Rectal smooth muscle tissue (tissue), 1 donor: ENCODE results near the gene SGMS1.

Source experiments
- H3K27ac ChIP-seq: one replicate; pipeline ENCODE4 v1.7.0; 2013; ENCODE audit warnings: low read depth, low read length, inconsistent platforms
- H3K27me3 ChIP-seq: one replicate; pipeline ENCODE4 v1.7.0; 2013; ENCODE audit warnings: low read length; ENCODE audit not compliant: control insufficient read depth, insufficient read depth
- H3K36me3 ChIP-seq: one replicate; pipeline ENCODE4 v1.7.0; 2013; ENCODE audit warnings: low read length; ENCODE audit not compliant: control insufficient read depth, insufficient read depth
- H3K4me1 ChIP-seq: one replicate; pipeline ENCODE4 v1.7.0; 2013; ENCODE audit warnings: low read length; ENCODE audit not compliant: control insufficient read depth, insufficient read depth
- H3K4me3 ChIP-seq: one replicate; pipeline ENCODE4 v1.7.0; 2013; ENCODE audit warnings: low read length
- H3K9ac ChIP-seq: one replicate; pipeline ENCODE4 v1.7.0; 2013; ENCODE audit warnings: low read length

Gene SGMS1

DNA sequence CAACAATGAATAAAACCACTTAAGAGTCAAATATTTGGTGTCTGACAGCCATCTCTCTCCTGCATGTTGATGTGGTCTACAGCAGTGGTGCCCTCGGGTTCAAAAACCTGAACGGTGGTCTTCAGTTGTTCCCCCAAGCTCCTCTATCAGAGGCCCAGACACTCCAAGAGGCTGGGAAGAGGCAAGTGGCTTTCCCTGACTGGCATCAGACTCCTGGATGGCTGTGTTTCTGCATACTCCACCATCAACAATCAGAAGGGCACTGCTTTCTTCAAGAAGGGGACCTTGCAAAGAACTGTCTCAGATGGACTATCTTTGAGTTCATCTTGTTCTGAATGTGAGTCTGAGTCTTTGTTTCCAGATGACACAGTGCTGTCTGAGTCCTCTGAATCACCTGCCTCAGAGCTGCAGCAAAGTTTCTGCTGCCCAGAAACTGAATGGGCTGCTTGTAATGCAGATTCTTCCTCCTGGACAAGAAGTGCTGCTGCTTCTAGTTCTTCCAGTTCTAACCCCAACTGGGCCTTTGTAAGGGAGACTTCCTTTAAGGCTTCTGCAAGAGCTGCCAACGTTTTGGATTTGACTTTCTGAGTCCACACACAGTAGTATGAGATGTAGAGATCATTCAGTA lies 5.9 kb upstream of the SGMS1 start:
- Histone ChIP-seq H3K36me3 (no peaks in the 10 kb centered on the region), H3K4me1 (no peaks in the 10 kb centered on the region), H3K4me3 (no peak overlapping the region), H3K27me3 (no peaks in the 10 kb centered on the region), H3K9ac (no peak overlapping the region), H3K27ac (no peak overlapping the region)

DNA sequence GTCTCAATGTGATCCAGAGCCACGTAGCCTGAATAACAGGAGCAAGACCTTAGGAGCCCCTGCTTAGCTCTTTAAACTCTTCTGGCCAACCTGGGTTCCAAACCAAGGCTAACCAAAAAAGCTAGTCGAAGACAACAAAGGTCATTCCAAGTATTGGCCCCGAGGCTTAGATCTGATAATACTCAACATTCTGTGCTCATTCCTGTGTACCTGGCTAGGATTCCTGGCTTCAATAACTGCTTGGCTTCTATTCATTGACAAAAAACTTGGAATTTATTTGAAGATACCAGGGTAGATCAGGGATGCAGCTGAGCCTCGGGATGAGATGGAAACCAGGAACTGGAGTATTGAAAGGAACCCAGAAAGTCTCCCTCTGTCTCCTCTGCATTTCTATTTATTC lies 4.1 kb upstream of the SGMS1 start:
- no peaks in the 10 kb centered on the region for H3K27me3 ChIP-seq
- H3K4me1 ChIP-seq = no peaks in the 10 kb centered on the region
- no peaks in the 10 kb centered on the region for H3K36me3 ChIP-seq
- H3K9ac ChIP-seq = no peak overlapping the region
- no peak overlapping the region for H3K4me3 ChIP-seq
- no peak overlapping the region for H3K27ac ChIP-seq

DNA sequence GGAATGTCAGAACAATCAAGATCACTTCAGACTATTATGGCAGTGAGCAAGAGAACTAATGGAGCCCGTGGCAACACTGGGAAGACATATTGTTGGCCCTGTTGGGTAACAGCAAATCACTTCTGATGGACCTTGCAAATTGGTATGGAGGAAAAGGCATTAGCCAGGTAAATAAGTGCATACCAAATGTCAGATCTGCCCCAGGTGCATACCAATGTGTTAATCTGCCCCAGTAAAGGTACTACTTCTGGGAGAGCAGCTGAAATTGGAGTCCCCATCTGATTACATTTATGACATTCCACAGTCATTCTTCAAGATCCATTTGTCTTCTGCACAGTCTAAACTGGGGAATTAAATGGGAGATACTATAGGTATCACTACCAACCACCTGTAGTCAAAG lies 3.7 kb upstream of the SGMS1 start:
- no peak overlapping the region for H3K4me3 ChIP-seq
- no peaks in the 10 kb centered on the region for H3K4me1 ChIP-seq
- no peak overlapping the region for H3K9ac ChIP-seq
- H3K27ac ChIP-seq = no peak overlapping the region
- H3K27me3 ChIP-seq = no peaks in the 10 kb centered on the region
- no peaks in the 10 kb centered on the region for H3K36me3 ChIP-seq

DNA sequence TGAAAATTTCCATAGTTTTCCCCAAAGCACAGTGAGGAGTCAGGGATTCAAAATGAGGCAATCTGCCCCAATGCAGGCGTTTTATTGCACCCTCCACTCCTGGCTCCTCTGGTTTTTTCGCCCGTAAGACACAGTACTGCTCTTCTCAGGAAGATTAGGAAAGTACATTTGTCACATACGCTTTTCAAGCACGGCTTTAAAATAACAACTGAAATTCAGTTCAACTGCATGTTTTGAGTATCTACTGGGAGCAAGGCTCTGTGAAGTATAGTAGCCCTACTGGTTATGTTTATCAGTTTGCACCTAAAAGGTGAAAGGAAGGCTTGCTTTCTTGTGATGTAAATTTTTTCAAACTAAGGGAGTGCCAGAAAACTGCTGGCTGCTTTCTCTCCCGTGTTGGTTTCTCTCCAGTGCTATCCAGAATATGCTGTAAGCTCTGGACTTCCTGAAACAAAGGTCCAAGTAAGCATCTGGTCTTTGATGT lies 1.9 kb upstream of the SGMS1 start:
- no peaks in the 10 kb centered on the region for H3K36me3 ChIP-seq
- H3K27ac ChIP-seq = peak overlapping the region; percentile 100
- H3K4me1 ChIP-seq = peaks cover 3% of the 10 kb centered on the region
- H3K9ac ChIP-seq = peak overlapping the region; percentile 70
- peak overlapping the region; percentile 97 for H3K4me3 ChIP-seq
- H3K27me3 ChIP-seq = no peaks in the 10 kb centered on the region

DNA sequence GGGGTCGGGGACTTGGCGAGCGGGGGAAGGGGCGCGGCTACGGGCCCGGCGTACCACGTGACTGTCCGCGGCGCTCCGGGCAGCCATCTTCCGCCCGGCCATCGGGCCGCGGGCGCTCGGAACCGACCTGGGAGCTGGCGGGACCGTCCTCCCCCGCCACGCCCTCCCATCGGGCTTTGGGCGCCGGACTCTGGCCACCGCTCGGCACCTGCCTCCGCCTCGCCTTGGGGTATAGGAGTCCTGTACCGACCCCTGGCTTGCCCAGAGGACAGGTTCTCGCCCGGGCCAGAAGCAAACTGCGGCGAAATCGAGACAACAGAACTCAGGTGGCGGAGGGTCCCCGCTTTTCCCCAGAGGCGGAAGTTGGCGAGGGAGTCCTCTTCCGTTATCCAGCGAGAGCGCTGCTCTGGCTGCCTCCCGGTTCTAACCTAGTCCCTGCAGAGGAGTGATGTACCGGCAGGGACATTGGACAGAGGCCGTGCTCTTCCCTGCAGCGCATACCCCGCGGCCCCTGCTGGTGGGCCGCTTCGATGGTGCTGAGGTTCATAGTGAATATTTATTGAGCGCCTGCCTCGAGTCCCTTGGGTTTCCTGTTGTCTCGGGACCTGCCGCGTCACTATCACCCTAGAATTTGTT lies 1.2 kb upstream of the SGMS1 start:
- Histone ChIP-seq H3K36me3 (no peaks in the 10 kb centered on the region), H3K4me3 (peak overlapping the region; percentile 97), H3K4me1 (peaks cover 10% of the 10 kb centered on the region), H3K27ac (peak overlapping the region; percentile 100), H3K9ac (peak overlapping the region; percentile 70), H3K27me3 (no peaks in the 10 kb centered on the region)

DNA sequence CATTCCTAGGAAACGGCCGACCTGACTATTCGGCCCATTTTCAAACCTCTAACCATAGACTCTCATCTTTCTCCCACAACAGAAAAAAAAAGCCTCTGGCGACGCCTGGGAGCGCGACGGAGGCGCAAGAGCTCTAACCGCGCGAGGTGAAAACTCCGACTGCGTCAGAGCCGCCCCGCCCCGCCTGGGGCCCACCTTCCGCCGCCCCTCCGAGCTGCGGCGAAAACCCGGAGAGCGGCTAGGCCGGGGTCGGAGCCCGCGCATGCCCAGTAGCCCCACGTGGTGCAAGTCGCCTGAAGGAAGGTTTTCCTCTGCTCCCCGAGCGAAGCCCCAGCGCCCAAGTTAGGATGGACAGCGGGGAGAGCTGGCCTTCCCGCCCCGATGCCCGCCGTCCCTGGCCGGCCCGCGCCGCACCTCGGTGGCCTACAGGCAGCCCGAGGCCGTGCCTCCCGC lies 683 bp upstream of the SGMS1 start:
- Histone ChIP-seq H3K27me3 (no peaks in the 10 kb centered on the region), H3K36me3 (no peaks in the 10 kb centered on the region), H3K9ac (peak overlapping the region; percentile 97), H3K4me3 (peak overlapping the region; percentile 97), H3K27ac (peak overlapping the region; percentile 100), H3K4me1 (peaks cover 16% of the 10 kb centered on the region)

DNA sequence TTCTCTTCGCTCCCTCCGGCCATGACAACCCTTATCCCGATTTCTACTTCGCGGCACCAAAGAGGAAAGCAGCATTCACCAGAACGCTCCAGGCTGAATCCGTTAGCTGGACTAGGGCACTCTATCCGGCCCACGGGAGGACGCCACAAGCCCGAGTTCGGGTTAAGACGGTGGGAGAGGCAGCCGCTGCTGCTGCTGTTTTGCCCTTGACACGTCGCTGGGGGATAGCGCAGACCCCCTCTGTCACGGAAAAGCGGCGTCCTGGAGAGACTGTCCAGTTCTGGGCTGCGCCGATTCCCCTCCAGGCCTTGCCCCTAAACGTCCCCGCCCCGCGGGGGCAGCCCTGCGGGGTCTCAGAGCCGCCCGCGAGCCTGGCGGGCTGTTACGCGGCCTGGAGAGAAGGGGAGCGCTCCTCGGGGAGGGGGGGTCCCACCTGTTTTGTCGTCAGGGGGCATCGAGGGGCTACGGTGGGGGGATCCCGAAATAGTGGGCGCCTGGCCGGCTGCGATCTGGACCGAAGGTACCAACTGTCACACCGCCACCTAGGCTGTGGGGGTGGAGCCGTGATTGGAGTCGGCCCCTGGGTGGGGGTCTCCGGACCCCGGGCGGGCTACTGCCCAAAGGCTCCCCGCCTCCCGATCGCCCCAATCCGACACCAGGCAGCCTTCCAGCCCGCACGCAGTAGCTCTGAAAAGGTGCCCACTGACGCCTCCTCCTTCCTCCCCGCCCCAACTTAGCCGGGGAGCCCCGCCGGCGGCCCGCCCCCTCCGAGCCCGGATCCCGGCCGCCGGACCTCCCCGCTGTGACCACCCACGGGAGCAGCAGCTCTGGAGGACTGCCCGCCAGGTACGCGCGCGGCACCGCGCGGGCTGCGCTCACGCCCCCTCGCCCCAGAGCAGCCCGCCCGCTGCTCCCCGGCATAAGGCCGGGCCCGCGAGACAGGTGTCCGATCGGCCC lies 772 bp downstream of the SGMS1 start:
- peaks cover 16% of the 10 kb centered on the region for H3K4me1 ChIP-seq
- H3K9ac ChIP-seq = peak overlapping the region; percentile 54
- peak overlapping the region; percentile 100 for H3K27ac ChIP-seq
- peak overlapping the region; percentile 97 for H3K4me3 ChIP-seq
- no peaks in the 10 kb centered on the region for H3K36me3 ChIP-seq
- H3K27me3 ChIP-seq = no peaks in the 10 kb centered on the region

DNA sequence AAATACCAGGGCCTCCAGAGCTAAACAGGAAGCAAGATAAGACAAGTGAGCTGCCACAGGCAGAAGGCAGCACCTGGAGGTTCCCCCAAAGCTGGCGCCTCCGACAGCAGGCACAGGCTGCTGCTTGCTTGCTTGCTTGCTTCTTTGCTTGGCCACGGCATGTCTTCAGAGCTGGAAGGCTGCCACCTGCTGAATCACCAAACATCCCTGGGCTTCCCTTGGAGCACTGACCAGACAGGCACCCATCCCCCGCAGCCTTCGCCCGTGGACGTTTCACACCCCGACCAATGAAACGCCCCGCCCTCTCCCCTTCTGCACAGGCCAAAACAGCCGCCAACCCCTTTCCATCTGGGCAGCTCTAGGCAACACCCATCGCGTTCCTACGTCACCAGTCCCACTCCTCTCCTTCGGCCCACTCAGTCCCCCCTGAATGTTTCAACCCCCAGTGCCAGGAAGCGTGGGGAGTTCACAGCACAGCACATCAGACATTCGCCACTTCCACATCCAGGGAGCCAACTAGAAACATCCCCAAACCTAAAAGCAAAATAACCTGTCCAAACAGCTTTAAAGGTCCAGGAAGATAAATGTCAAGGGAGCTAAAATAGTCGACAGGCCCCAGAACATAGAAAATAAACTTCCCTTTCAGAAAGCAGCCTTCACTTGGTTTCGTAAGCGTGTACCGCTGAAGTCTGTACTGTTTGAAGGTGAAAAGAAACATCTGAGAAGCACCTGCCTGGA lies 1.6 kb downstream of the SGMS1 start:
- Histone ChIP-seq H3K27ac (peak overlapping the region; percentile 100), H3K4me3 (peak overlapping the region; percentile 97), H3K36me3 (no peaks in the 10 kb centered on the region), H3K27me3 (no peaks in the 10 kb centered on the region), H3K4me1 (peaks cover 16% of the 10 kb centered on the region), H3K9ac (peak overlapping the region; percentile 2)

DNA sequence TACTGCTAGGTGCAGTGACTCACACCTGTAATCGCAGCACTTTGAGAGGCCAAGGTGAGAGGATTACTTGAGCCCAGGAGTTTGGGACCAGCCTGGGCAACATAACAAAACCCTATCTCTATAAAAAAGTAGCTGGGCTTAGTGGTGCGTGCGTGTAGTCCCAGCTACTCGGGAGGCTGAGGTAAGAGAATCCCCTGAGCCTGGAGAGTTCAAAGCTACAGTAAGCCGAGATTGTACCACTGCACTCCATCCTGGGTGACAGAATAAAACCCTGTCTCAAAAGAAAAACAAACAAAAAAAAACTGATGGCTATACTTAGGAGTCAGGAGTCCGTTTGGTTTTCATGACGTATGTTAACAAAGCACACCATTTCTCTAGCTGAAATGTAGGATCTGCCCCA lies 2.9 kb downstream of the SGMS1 start:
- Histone ChIP-seq H3K36me3 (no peaks in the 10 kb centered on the region), H3K27me3 (no peaks in the 10 kb centered on the region), H3K9ac (no peak overlapping the region), H3K27ac (peak overlapping the region; percentile 10), H3K4me1 (peaks cover 16% of the 10 kb centered on the region), H3K4me3 (no peak overlapping the region)

DNA sequence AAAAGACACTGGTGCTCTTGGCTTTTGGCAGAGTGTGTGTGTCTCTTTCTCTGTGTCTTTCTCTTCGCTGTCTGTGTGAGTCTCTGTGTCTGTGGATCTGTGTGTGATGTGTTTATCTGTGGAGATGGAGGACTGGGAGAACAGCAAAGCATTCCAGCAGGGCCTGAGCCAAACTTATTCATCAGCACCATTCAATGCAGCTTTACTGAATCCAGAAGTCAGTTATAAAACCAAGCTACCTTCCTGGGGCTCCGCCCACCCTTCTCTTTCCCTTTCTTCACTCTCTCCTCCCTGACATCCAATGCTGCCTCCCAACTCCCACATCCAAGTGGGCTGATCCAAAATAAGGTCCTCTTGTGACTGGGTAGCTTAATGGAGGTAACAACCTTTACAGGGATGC lies 3.9 kb downstream of the SGMS1 start:
- Histone ChIP-seq H3K36me3 (no peaks in the 10 kb centered on the region), H3K27me3 (no peaks in the 10 kb centered on the region), H3K9ac (no peak overlapping the region), H3K4me1 (peaks cover 16% of the 10 kb centered on the region), H3K27ac (no peak overlapping the region), H3K4me3 (no peak overlapping the region)

DNA sequence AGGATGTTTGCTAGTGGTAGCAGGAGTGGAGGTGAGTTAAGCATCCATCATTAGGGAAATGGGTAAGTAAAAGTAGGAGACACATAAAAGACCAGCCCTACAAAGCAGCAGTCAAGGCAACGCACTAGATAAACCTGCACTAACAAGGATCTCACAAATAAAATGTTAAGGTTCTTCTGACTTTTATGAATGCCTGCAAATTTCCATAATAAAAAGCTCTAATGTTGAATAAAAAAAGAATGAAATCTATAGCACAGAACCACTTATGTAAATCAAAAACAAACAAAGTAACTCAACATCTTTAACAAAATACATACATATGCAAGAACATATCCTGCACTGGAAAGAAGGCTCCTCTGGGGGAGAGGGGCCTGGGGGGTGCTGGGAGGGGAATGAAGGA lies 4.6 kb downstream of the SGMS1 start:
- Histone ChIP-seq H3K36me3 (no peaks in the 10 kb centered on the region), H3K4me3 (no peak overlapping the region), H3K27ac (no peak overlapping the region), H3K9ac (no peak overlapping the region), H3K27me3 (no peaks in the 10 kb centered on the region), H3K4me1 (peaks cover 16% of the 10 kb centered on the region)

DNA sequence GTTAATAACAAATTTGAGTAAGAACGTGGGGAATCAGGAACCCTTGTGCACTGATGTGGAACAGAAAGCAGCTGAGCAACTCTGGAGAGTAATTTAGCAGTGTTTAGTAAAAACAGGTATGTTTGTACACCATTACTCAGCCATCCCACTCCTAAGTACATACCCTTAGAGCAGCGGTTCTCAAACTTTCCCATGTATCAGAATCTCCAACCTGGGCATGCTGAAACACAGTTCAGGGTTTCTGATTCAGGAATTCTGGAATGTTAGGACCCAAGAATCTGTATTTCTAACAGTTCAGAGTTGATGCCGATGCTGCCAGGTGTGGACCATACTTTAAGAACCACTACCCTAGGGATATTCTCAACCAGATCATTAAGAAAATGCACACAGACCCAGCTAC lies 5.1 kb downstream of the SGMS1 start:
- H3K9ac ChIP-seq = no peak overlapping the region
- no peak overlapping the region for H3K4me3 ChIP-seq
- H3K36me3 ChIP-seq = no peaks in the 10 kb centered on the region
- peaks cover 16% of the 10 kb centered on the region for H3K4me1 ChIP-seq
- H3K27ac ChIP-seq = no peak overlapping the region
- H3K27me3 ChIP-seq = no peaks in the 10 kb centered on the region
